Hematopoietic multipotent progenitor cell (in vitro differentiated cells): ENCODE results near the gene SLC25A21. TPM values are rescaled to one million over a fixed set of nuclear protein-coding genes. Genes with fewer than 3 reads are reported as not detected.

Experiments used
- DNase-seq, 3 donors: peaks; one replicate each; pipeline ENCODE4 v3.0.0-alpha.2; 2011 to 2015; ENCODE audit warnings: low read depth in 2 of 3, low spot score in 2 of 3
- total RNA-seq: library from RNA; depleted of rRNA; stranded (reverse); fragments of >200 nt; gene quantifications from one replicate; pipeline ENCODE4 v1.2.3, GENCODE V29; 2012

The SLC25A21 gene
- total RNA-seq, 1 donor: 0.54 TPM

- DNase-seq: no peak
These were observed 514.0 kb downstream of the SLC25A21 start for GRCh38 chr14:36658123-36659009.

- DNase-seq: no peak
These were observed 514.8 kb downstream of the SLC25A21 start for GRCh38 chr14:36657399-36658122.

- no peak for DNase-seq
These were observed 515.6 kb downstream of the SLC25A21 start for GRCh38 chr14:36656687-36657398.

GRCh38 chr14:36655963-36656686 is 516.3 kb downstream of the SLC25A21 start:
- DNase-seq: peak in 1 of 3 donors; percentile 57

GRCh38 chr14:36655571-36655962 is 516.8 kb downstream of the SLC25A21 start:
- DNase-seq: no peak

- DNase-seq: no peak
These were observed 517.5 kb downstream of the SLC25A21 start for GRCh38 chr14:36654794-36655381.

GRCh38 chr14:36653962-36654793 is 518.2 kb downstream of the SLC25A21 start:
- no peak for DNase-seq

- no peak for DNase-seq
These were observed 519.0 kb downstream of the SLC25A21 start for GRCh38 chr14:36653413-36653812.

GRCh38 chr14:36652542-36653201 is 519.7 kb downstream of the SLC25A21 start:
- DNase-seq: no peak

- DNase-seq: no peak
These were observed 522.3 kb downstream of the SLC25A21 start for GRCh38 chr14:36649872-36650650.

- DNase-seq: no peak
These were observed 524.3 kb downstream of the SLC25A21 start for GRCh38 chr14:36647824-36648753.

GRCh38 chr14:36647417-36647823 is 525.0 kb downstream of the SLC25A21 start:
- no peak for DNase-seq

GRCh38 chr14:36646664-36647416 is 525.6 kb downstream of the SLC25A21 start:
- DNase-seq: no peak

- no peak for DNase-seq
These were observed 538.8 kb downstream of the SLC25A21 start for GRCh38 chr14:36633580-36633979.
